HCT116 (cell line): ENCODE data around the gene HPCA. TPM values are rescaled to one million over a fixed set of nuclear protein-coding genes. Genes with fewer than 3 reads are reported as not detected.
"Not testable (repeated sequence)": the region's sequence is repeated elsewhere in the genome, so short reads cannot be mapped to it uniquely, and the experiment has no call there.

Source experiments
- ATAC-seq: fragments of 200-7000 bp; cut with Tn5 transposase; 2 replicates; pipeline ENCODE4 v1.9.1; 2020; ENCODE audit warnings: mild to moderate bottlenecking, moderate library complexity
- BruUV-seq: library from RNA; stranded (reverse); fragments of 400-500 nt; replicated peaks from 2 replicates; lab custom pipeline; 2021; lab: Mats Ljungman, UMichigan
- CTCF ChIA-PET: fragments of 300-600 bp; sonication (Branson Sonifier 250); formaldehyde crosslinking; loops from one replicate; lab custom pipeline; 2021; ENCODE audit warnings: antibody characterized with exemption; lab: Charles Lee
- POLR2A ChIA-PET: fragments of 300-600, 350-600 bp; sonication (Branson Sonifier 250); formaldehyde crosslinking; loops from one replicate; lab custom pipeline; 2021; ENCODE audit warnings: antibody characterized with exemption; lab: Charles Lee
- RAD21 ChIA-PET, 2 experiments: fragments of 300-600 bp; sonication (Branson Sonifier 250); formaldehyde crosslinking; loops; one replicate each; lab custom pipeline; 2023; ENCODE audit warnings: low total read pairs in 2 of 2; ENCODE audit not compliant: uncharacterized antibody in 2 of 2, unreplicated experiment in 2 of 2, low non-redundant PET in 1 of 2; lab: Charles Lee
- DNase-seq: peaks from one replicate; pipeline ENCODE4 v3.0.0-alpha.2; 2010; ENCODE audit warnings: low read depth, low spot score
- H2AFZ ChIP-seq: fragments of 200-600 bp; shearing (Covaris generic), sonication (generic); 2 replicates; pipeline ENCODE4 v1.6.1; 2017; ENCODE audit warnings: low read depth, mixed run types, mixed read lengths, antibody characterized with exemption, low read length; ENCODE audit not compliant: poor library complexity, severe bottlenecking
- H3K27ac ChIP-seq: 2 replicates; pipeline ENCODE4 v1.5.1; 2012; ENCODE audit warnings: low read depth, low read length
- H3K27me3 ChIP-seq: fragments of 200-600 bp; sonication (generic); 2 replicates; pipeline ENCODE4 v1.6.1; 2016; ENCODE audit warnings: mixed run types, low read length, mixed read lengths; ENCODE audit not compliant: insufficient read depth
- H3K36me3 ChIP-seq, 2 experiments: fragments of 200-500 bp in 1 of 2; fragments of 200-600 bp in 1 of 2; sonication (Bioruptor generic) in 1 of 2; sonication (generic) in 1 of 2; 2 replicates each; pipeline versions ENCODE4 v1.5.1 to v1.6.1; 2014 to 2016; ENCODE audit warnings: low read length in 2 of 2, inconsistent platforms in 1 of 2, mixed read lengths in 1 of 2, mixed run types in 1 of 2; ENCODE audit not compliant: insufficient read depth in 2 of 2, control insufficient read depth in 1 of 2
- H3K4me1 ChIP-seq, 2 experiments: fragments of 200-600 bp in 1 of 2; sonication (generic) in 1 of 2; 2 replicates each; pipeline versions ENCODE4 v1.5.1 to v1.6.1; 2012 to 2017; ENCODE audit warnings: low read length in 2 of 2, inconsistent platforms in 1 of 2, mild to moderate bottlenecking in 1 of 2, mixed read lengths in 1 of 2, mixed run types in 1 of 2, moderate library complexity in 1 of 2; ENCODE audit not compliant: insufficient read depth in 2 of 2, control insufficient read depth in 1 of 2
- H3K4me2 ChIP-seq: fragments of 200-600 bp; sonication (generic); 2 replicates; pipeline ENCODE4 v1.6.1; 2017; ENCODE audit warnings: mixed run types, low read length, mixed read lengths
- H3K4me3 ChIP-seq, 2 experiments: fragments of 200-600 bp in 1 of 2; sonication (generic) in 1 of 2; replicated peaks in 1 of 2; 2 replicates each; pipeline ENCODE4 v1.5.1; 2011 to 2016; ENCODE audit warnings: low read length in 2 of 2, control low read depth in 1 of 2, low read depth in 1 of 2, mild to moderate bottlenecking in 1 of 2, mixed read lengths in 1 of 2, mixed run types in 1 of 2
- H3K79me2 ChIP-seq: fragments of 200-600 bp; sonication (generic); 2 replicates; pipeline ENCODE4 v1.6.1; 2017; ENCODE audit warnings: mild to moderate bottlenecking, mixed run types, low read length, moderate library complexity, mixed read lengths; ENCODE audit not compliant: insufficient read depth
- H3K9ac ChIP-seq: fragments of 200-600 bp; sonication (generic); 2 replicates; pipeline ENCODE4 v1.6.1; 2016; ENCODE audit warnings: low read length, mixed read lengths
- H3K9me2 ChIP-seq: fragments of 200-600 bp; sonication (generic), shearing (Covaris generic); 2 replicates; pipeline ENCODE4 v1.6.1; 2017; ENCODE audit warnings: mixed run types, mild to moderate bottlenecking, moderate library complexity; ENCODE audit not compliant: insufficient read depth
- H3K9me3 ChIP-seq, 2 experiments: fragments of 200-500 bp in 1 of 2; fragments of 200-600 bp in 1 of 2; sonication (Bioruptor generic) in 1 of 2; sonication (generic) in 1 of 2; 2 replicates each; pipeline ENCODE4 v1.6.1; 2014 to 2017; ENCODE audit warnings: low read length in 2 of 2, mixed read lengths in 2 of 2, inconsistent platforms in 1 of 2, low read depth in 1 of 2, mild to moderate bottlenecking in 1 of 2, mixed run types in 1 of 2, moderate library complexity in 1 of 2; ENCODE audit not compliant: control insufficient read depth in 1 of 2, insufficient read depth in 1 of 2
- H4K20me1 ChIP-seq: fragments of 200-600 bp; sonication (generic), shearing (Covaris generic); 2 replicates; pipeline ENCODE4 v1.6.1; 2017; ENCODE audit warnings: mixed run types, mild to moderate bottlenecking, moderate library complexity; ENCODE audit not compliant: insufficient read depth
- CEBPB ChIP-seq: IDR thresholded peaks from 2 replicates; pipeline ENCODE4 v1.6.1; 2012; ENCODE audit warnings: low read depth
- CTCF ChIP-seq, 3 experiments: fragments of 200-600 bp in 1 of 3; sonication (generic) in 1 of 3; IDR thresholded peaks in 2 of 3; conservative IDR thresholded peaks in 1 of 3; 2 replicates each; pipeline ENCODE4 v1.5.1; 2012 to 2017; ENCODE audit warnings: low read depth in 2 of 3, low read length in 2 of 3, antibody characterized with exemption in 1 of 3, borderline replicate concordance in 1 of 3, control low read depth in 1 of 3, mild to moderate bottlenecking in 1 of 3, mixed read lengths in 1 of 3, mixed run types in 1 of 3, moderate library complexity in 1 of 3; ENCODE audit not compliant: insufficient read depth in 1 of 3
- EGR1 ChIP-seq: IDR thresholded peaks from 2 replicates; pipeline ENCODE4 v1.6.1; 2012; ENCODE audit warnings: low read depth
- ELF1 ChIP-seq: IDR thresholded peaks from 2 replicates; pipeline ENCODE4 v1.6.1; 2012; ENCODE audit warnings: low read depth, borderline replicate concordance
- EZH2 ChIP-seq: fragments of 200-600 bp; sonication (generic); IDR thresholded peaks from 2 replicates; pipeline ENCODE4 v1.6.1; 2017; ENCODE audit warnings: antibody characterized with exemption, mixed run types
- EZH2phosphoT487 ChIP-seq: fragments of 200-600 bp; IDR thresholded peaks from 2 replicates; pipeline ENCODE4 v1.6.1; 2018; ENCODE audit warnings: antibody characterized with exemption, borderline replicate concordance
- FOSL1 ChIP-seq: IDR thresholded peaks from 2 replicates; pipeline ENCODE4 v1.6.1; 2012; ENCODE audit warnings: low read depth
- MAX ChIP-seq: IDR thresholded peaks from 2 replicates; pipeline ENCODE4 v1.6.1; 2012
- POLR2AphosphoS5 ChIP-seq: IDR thresholded peaks from 2 replicates; pipeline ENCODE4 v1.6.1; 2011; ENCODE audit warnings: mild to moderate bottlenecking, low read depth, low read length, moderate library complexity
- RAD21 ChIP-seq: IDR thresholded peaks from 2 replicates; pipeline ENCODE4 v1.6.1; 2012; ENCODE audit warnings: low read depth, mild to moderate bottlenecking
- SP1 ChIP-seq: IDR thresholded peaks from 2 replicates; pipeline ENCODE4 v1.6.1; 2012; ENCODE audit warnings: low read depth
- SRF ChIP-seq: IDR thresholded peaks from 2 replicates; pipeline ENCODE4 v1.6.1; 2012; ENCODE audit warnings: low read depth
- YY1 ChIP-seq: IDR thresholded peaks from 2 replicates; pipeline ENCODE4 v1.6.1; 2011; ENCODE audit warnings: low read length, low read depth, moderate library complexity, mild to moderate bottlenecking; ENCODE audit not compliant: insufficient replicate concordance; ENCODE audit errors: extremely low read depth
- ZBTB33 ChIP-seq: IDR thresholded peaks from 2 replicates; pipeline ENCODE4 v1.6.1; 2011; ENCODE audit warnings: mild to moderate bottlenecking, low read length, moderate library complexity; ENCODE audit not compliant: insufficient replicate concordance; ENCODE audit errors: extremely low read depth
- ZFX ChIP-seq: fragments of 450-650 bp; IDR thresholded peaks from 2 replicates; pipeline ENCODE4 v1.6.1; 2017
- ZNF274 ChIP-seq: fragments of 200-500 bp; sonication (Bioruptor generic); IDR thresholded peaks from 2 replicates; pipeline ENCODE4 v1.6.1; 2014; ENCODE audit warnings: mild to moderate bottlenecking, low read depth, low read length, inconsistent platforms
- intact Hi-C: fragments of 100-400 bp; cut with micrococcal nuclease; formaldehyde crosslinking; loops from 2 replicates; pipeline ENCODE4 v1.10.0; 2022
- total RNA-seq: library from RNA; stranded (reverse); gene quantifications from one replicate; pipeline ENCODE4 v1.2.1, GENCODE V29; 2021; ENCODE audit not compliant: unreplicated experiment

HPCA gene
- total RNA-seq, 1 experiment from 2014 or later: 0.15 TPM

- no peak overlapping the region for H3K27ac ChIP-seq
- H3K36me3 ChIP-seq: no peaks in the 10 kb centered on the region
- DNase-seq: no peak
- intact Hi-C loops: loop anchor here (10.0 kb wide), 1 partner anchor 150 kb away; no protein-coding TSS in a partner anchor
- no peak overlapping the region for H3K9ac ChIP-seq
- peaks cover 6% of the 10 kb centered on the region; the same call in 1 of the 2 replicates for H3K79me2 ChIP-seq
- no peak overlapping the region for H3K4me2 ChIP-seq
- ATAC-seq: no peak
- no peaks in the 10 kb centered on the region for H4K20me1 ChIP-seq
- CTCF ChIA-PET: interaction anchor here (0.8 to 1.2 kb wide), 2 partner anchors 12 to 28 kb away, joined by 3 to 4 read pairs; no protein-coding TSS in a partner anchor
- no peak for TF ChIP-seq EZH2
- no peak for TF ChIP-seq POLR2AphosphoS5
- no peak for TF ChIP-seq CEBPB
- TF ChIP-seq FOSL1: no peak
- no peak for TF ChIP-seq RAD21
- TF ChIP-seq SP1: no peak
- no peak for TF ChIP-seq SRF
- no peak for TF ChIP-seq CTCF (IDR thresholded peaks at IDR 0.05 in 2 of 3, conservative IDR thresholded peaks at IDR 0.05 in 1 of 3; ENCODE audit: borderline replicate concordance in 1 of 3, insufficient read depth in 1 of 3, low read depth in 2 of 3, low read length in 2 of 3)
- TF ChIP-seq EGR1: no peak
- no peak for TF ChIP-seq EZH2phosphoT487
- no peak for TF ChIP-seq ZNF274
- no peak for TF ChIP-seq YY1
- no peak for TF ChIP-seq MAX
- no peak for TF ChIP-seq ZBTB33
- no peak for TF ChIP-seq ZFX
- no peak for TF ChIP-seq ELF1
- RAD21 ChIA-PET: no interaction called here
- H3K4me1 ChIP-seq: peaks cover 16 to 31% of the 10 kb centered on the region in 2 experiments; a peak in 3 of 4 replicates
- BruUV-seq: no TSS peak
- no peak overlapping the region for H3K4me3 ChIP-seq
- POLR2A ChIA-PET: no interaction called here
- no peaks in the 10 kb centered on the region for H3K27me3 ChIP-seq
- H2AFZ ChIP-seq: no peak overlapping the region
- H3K9me3 ChIP-seq: no peaks in the 10 kb centered on the region
- no peaks in the 10 kb centered on the region for H3K9me2 ChIP-seq
Observed at GRCh38 chr1:32904797-32905196, 18.5 kb downstream of the HPCA start.

GRCh38 chr1:32905588-32905987 lies 19.3 kb downstream of the HPCA start:
- H3K9ac ChIP-seq, CTCF ChIA-PET, H3K9me2 ChIP-seq, H3K27ac ChIP-seq, RAD21 ChIA-PET, H3K36me3 ChIP-seq, H3K9me3 ChIP-seq, ATAC-seq, H3K4me2 ChIP-seq, H3K27me3 ChIP-seq, H4K20me1 ChIP-seq, DNase-seq, H2AFZ ChIP-seq, BruUV-seq, H3K79me2 ChIP-seq, H3K4me3 ChIP-seq: not testable (repeated sequence)
- POLR2A ChIA-PET: interaction anchor here (0.7 kb wide), 1 partner anchor 87 kb away, joined by 5 read pairs; no protein-coding TSS in a partner anchor
- H3K4me1 ChIP-seq: peaks cover 8 to 23% of the 10 kb centered on the region in 2 experiments; a peak in 3 of 4 replicates
- intact Hi-C loops: loop anchor here (10.0 kb wide), 1 partner anchor 149 kb away; no protein-coding TSS in a partner anchor
